Muscle of leg (tissue), 11 donors: Measurements from ENCODE around the gene TRDMT1. TPM values are rescaled to one million over a fixed set of nuclear protein-coding genes. Genes with fewer than 3 reads are reported as not detected.

ENCODE experiments used
- DNase-seq: peaks from one replicate; pipeline ENCODE4 v3.0.0; 2013
- H3K27ac ChIP-seq: one replicate; pipeline ENCODE4 v1.5.1; 2013; ENCODE audit warnings: mild to moderate bottlenecking, low read length, control low read depth
- H3K27me3 ChIP-seq: one replicate; pipeline ENCODE4 v1.6.1; 2013; ENCODE audit warnings: low read length; ENCODE audit not compliant: control insufficient read depth, insufficient read depth
- H3K36me3 ChIP-seq: one replicate; pipeline ENCODE4 v1.6.1; 2013; ENCODE audit warnings: low read length; ENCODE audit not compliant: control insufficient read depth, insufficient read depth
- H3K4me1 ChIP-seq: one replicate; pipeline ENCODE4 v1.6.1; 2013; ENCODE audit warnings: low read length; ENCODE audit not compliant: control insufficient read depth, insufficient read depth
- H3K4me3 ChIP-seq: one replicate; pipeline ENCODE4 v1.5.1; 2013; ENCODE audit warnings: low read length, control low read depth
- H3K9me3 ChIP-seq: replicated peaks from 2 replicates; pipeline ENCODE4 v1.6.1; 2013; ENCODE audit warnings: low read depth, low read length; ENCODE audit not compliant: control insufficient read depth
- WGBS: methylation state at CpG from one replicate; pipeline ENCODE4 v1.1.5; 2013; ENCODE audit warnings: missing lambda C conversion rate; ENCODE audit not compliant: insufficient coverage; 5-methylcytosine and 5-hydroxymethylcytosine counted together
- polyA plus RNA-seq, 8 donors: library from polyadenylated mRNA; unstranded; fragments of 120-200 nt; gene quantifications; one replicate each; pipeline versions ENCODE4 v1.2.1 to v1.2.3, GENCODE V29; 2013; ENCODE audit warnings: inconsistent platforms in 1 of 8, low replicate concordance in 1 of 8; ENCODE audit not compliant: insufficient read length in 8 of 8, insufficient read depth in 1 of 8
- total RNA-seq: library from RNA; stranded (reverse); fragments of 120-200 nt; gene quantifications from one replicate; pipeline ENCODE4 v1.2.4, GENCODE V29; 2013

The TRDMT1 gene
- total and polyA plus RNA-seq, 9 donors, result 4.7 to 11.5 (median 7.1) TPM

DNA sequence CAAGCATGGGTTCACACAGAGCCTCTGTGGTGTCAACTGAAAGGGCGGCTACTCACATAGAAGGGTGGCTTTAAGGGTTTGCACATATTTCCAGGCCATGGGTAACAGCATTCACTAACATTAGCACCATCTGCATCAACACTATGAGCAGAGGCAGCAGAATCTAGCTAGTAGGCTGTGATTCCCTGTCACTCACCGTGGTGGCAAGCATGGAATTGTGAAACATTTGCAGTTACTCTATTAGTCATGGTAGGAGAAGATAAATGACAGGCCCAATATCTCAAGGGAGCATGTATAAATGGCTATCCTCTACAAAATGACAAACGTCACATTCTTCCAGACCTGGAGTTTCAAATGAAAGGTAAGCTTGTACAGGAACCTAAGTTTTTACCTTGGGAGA is 39.7 kb downstream of the TRDMT1 start:
- Histone ChIP-seq H3K9me3 (no peaks in the 10 kb centered on the region), H3K36me3 (no peaks in the 10 kb centered on the region), H3K27ac (no peak overlapping the region), H3K4me1 (no peaks in the 10 kb centered on the region), H3K4me3 (no peak overlapping the region), H3K27me3 (no peaks in the 10 kb centered on the region)
- no CpG with 5 or more reads among the region's 3 CpGs for WGBS
- DNase-seq, result no peak

DNA sequence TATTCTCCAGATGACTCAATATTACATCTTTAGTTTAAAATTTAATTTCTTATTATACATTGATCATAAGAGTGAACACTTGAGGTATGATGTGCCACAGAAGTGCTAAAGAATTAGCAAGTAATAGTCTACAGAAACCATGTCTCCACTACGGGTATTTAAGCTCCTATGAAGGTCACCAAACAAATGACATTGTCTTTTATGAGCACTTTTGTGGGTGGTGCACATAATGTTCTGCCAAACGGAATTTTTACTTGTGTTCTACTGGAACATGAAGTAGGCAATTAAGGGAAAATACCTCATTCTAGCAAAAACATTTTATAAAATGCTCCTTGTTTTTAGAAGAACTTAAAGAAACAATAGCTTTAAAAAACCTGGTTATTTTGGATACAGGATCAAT is 44.4 kb downstream of the TRDMT1 start:
- Histone ChIP-seq H3K36me3 (no peaks in the 10 kb centered on the region), H3K27ac (no peak overlapping the region), H3K9me3 (no peaks in the 10 kb centered on the region), H3K4me3 (no peak overlapping the region), H3K27me3 (no peaks in the 10 kb centered on the region), H3K4me1 (peaks cover 3% of the 10 kb centered on the region)
- DNase-seq, result no peak
- no CpG with 5 or more reads among the region's 2 CpGs for WGBS

DNA sequence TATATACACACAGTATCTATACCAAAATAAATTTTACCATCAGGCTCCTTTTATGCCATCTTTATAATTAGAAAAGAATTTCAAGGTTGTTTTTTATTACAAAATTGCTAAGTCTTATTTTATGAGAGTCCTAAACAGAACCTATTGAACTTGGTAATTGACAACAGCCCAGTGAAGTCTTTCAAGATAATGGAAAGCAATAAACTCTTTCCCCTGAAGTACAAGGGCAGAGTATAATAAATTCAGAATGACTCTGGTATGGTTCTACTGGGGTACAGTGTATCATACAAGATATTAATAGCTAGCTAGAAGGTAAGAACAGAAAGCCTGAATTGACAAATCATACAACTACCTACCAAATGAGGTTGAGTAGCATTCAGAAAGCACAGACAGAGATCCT is 45.6 kb downstream of the TRDMT1 start:
- Histone ChIP-seq H3K36me3 (no peaks in the 10 kb centered on the region), H3K4me1 (peaks cover 3% of the 10 kb centered on the region), H3K9me3 (no peaks in the 10 kb centered on the region), H3K4me3 (no peak overlapping the region), H3K27ac (no peak overlapping the region), H3K27me3 (no peaks in the 10 kb centered on the region)
- no peak for DNase-seq

DNA sequence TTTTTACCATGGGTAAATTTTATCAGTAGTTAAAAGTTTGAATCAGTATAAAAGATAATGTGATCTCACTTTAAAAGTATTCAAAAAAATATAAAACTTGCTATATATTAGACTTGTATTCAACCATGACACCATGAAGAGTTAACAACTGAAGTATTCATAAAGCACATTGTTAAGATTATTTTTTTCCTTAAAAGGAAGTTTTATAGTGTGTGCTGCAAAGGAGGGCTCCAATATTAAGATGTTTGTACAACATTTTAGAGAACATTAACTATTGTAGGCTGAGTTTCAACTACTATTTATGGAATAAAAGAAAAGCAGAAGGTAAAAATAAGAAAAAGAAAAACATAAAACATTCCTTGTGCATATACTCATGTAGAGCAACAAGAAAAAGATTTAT is 47.4 kb downstream of the TRDMT1 start:
- no peaks in the 10 kb centered on the region for H3K27me3 ChIP-seq
- H3K27ac ChIP-seq, result no peak overlapping the region
- DNase-seq, result no peak
- H3K9me3 ChIP-seq, result no peaks in the 10 kb centered on the region
- peaks cover 3% of the 10 kb centered on the region for H3K4me1 ChIP-seq
- H3K36me3 ChIP-seq, result no peaks in the 10 kb centered on the region
- H3K4me3 ChIP-seq, result no peak overlapping the region

DNA sequence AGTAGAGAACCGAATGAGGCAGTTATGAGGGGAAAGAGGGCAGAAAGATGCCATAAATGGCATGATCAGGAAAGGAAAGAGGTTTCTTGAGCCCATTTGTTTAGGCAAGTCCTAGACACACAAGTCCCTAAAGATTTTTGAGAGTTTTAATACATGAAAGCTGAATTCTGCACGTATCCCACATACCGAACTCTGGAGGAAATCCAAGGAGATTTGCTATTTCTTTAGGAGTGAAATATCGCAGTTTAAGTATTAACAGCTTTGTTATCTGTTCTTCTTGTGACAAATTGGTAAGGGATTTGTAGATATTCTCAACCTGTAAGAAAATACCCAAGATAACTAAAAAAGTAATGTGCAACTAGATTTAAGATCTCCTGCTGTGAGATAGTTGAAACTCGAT is 48.2 kb downstream of the TRDMT1 start:
- no peak for DNase-seq
- Histone ChIP-seq H3K9me3 (no peaks in the 10 kb centered on the region), H3K36me3 (no peaks in the 10 kb centered on the region), H3K4me1 (peaks cover 3% of the 10 kb centered on the region), H3K27ac (no peak overlapping the region), H3K27me3 (no peaks in the 10 kb centered on the region), H3K4me3 (no peak overlapping the region)
- 50% methylated on average over 1 of the region's 5 CpGs for WGBS

DNA sequence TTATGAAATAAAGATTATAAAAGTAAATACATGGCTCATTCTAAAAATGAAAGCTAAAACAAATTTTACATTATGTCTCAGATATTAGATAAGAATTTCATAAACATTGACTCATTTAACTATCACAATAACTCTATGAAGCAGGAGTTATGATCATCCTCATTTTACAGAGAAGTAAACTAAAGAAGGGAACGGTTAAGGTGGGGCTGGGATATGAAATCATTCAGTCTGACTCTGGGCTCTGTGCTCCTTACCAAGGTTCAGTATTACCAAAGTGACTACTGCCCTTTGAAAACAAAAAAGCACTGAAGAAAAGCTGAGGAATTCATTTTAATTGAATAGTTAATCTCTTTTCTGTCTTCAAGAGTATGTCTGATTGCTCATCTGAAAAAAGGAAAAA is 49.8 kb downstream of the TRDMT1 start:
- no peaks in the 10 kb centered on the region for H3K36me3 ChIP-seq
- H3K27ac ChIP-seq, result no peak overlapping the region
- H3K27me3 ChIP-seq, result no peaks in the 10 kb centered on the region
- no peak overlapping the region for H3K4me3 ChIP-seq
- WGBS, result no CpG with 5 or more reads among the region's 1 CpG
- no peak for DNase-seq
- no peaks in the 10 kb centered on the region for H3K9me3 ChIP-seq
- H3K4me1 ChIP-seq, result peaks cover 3% of the 10 kb centered on the region

DNA sequence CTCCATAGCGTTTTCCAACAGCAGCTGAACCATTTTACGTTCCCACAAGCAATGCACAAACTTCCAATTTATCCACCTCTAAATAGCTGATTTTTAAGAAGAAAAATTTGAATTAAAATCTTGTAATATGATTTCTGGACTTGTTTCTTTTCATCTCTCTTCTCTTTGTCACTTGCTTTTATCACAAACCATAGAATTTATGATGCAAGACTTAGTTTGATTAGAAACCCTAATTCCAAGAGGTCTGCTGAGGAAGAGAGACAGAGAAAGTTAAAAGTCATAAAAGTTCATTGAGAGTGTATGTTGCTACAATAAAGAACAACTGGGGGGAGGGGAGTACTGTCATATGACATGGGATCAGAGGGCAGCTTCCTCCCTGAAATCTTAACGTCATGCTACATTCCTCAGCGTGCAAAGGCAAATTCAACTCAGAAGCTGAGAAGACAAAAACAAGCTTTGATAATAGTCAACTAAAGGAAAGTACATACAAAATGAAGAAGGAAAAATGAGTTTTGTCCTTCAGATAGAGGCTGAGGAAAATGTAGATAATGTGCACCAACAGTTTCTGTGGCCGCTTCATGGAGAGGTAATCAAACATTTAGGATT is 53.5 kb downstream of the TRDMT1 start:
- peaks cover 3% of the 10 kb centered on the region for H3K4me1 ChIP-seq
- no peaks in the 10 kb centered on the region for H3K36me3 ChIP-seq
- H3K9me3 ChIP-seq, result no peaks in the 10 kb centered on the region
- peak; percentile 44 for DNase-seq
- no peak overlapping the region for H3K27ac ChIP-seq
- WGBS, result no CpG with 5 or more reads among the region's 5 CpGs
- H3K27me3 ChIP-seq, result no peaks in the 10 kb centered on the region
- H3K4me3 ChIP-seq, result no peak overlapping the region

DNA sequence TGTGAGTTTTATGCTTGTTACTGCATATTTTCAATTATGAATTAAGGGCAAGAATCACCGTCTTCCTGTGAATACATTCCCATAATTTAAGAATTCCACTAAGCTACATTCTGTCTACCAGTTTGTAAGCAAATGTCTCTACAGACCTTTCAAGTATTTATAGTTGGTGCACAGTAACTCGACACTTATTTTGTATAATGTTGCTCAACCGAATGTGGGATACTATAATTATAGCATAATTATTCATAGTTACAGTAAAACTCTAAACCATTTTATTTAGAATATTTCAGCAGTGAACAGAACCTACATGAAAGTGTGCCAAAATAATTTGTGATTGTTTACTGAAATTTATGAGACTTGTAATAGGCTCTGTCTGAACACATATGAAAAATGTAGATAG is 54.6 kb downstream of the TRDMT1 start:
- Histone ChIP-seq H3K27me3 (no peaks in the 10 kb centered on the region), H3K9me3 (no peaks in the 10 kb centered on the region), H3K27ac (no peak overlapping the region), H3K36me3 (no peaks in the 10 kb centered on the region), H3K4me1 (no peaks in the 10 kb centered on the region), H3K4me3 (no peak overlapping the region)
- no CpG with 5 or more reads among the region's 3 CpGs for WGBS
- no peak for DNase-seq

DNA sequence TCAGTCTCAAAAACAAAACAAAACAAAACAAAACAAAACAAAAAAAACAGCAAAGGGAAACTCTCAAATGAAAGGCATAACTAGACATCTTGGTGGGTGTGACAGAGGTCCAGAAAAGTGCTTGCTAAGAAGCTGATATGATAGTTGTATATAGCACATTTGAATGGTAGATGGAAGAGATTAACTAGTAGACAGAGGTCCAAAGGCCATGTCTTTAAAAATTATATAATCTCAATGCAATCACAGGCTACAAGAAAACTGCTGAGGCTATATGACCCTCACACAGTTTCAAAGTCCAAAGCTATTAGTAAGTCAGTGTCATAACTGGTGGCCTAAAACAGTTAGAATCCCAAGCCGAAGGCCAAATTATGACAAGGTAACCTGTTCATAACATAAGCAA is 56.2 kb downstream of the TRDMT1 start:
- H3K9me3 ChIP-seq, result no peaks in the 10 kb centered on the region
- no peaks in the 10 kb centered on the region for H3K27me3 ChIP-seq
- H3K4me3 ChIP-seq, result no peak overlapping the region
- no peak overlapping the region for H3K27ac ChIP-seq
- no peak for DNase-seq
- no CpG with 5 or more reads among the region's 1 CpG for WGBS
- no peaks in the 10 kb centered on the region for H3K4me1 ChIP-seq
- H3K36me3 ChIP-seq, result no peaks in the 10 kb centered on the region

DNA sequence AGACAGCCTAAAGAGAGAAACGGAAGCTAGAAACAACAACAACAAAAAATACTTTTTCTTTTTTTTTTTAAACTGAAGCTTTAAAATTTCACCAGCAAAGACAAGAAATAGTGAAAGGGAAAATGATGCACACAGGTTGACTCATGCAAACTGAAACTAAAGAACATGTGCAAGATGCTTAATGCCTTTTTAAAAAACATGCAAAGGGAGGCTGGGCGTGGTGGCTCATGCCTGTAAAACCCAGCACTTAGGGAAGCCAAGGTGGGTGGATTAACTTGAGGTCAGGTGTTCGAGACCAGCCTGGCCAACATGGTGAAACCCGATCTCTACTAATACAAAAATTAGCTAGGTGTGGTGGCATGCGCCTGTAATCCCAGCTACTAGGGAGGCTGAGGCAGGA is 56.7 kb downstream of the TRDMT1 start:
- no peaks in the 10 kb centered on the region for H3K4me1 ChIP-seq
- no peaks in the 10 kb centered on the region for H3K9me3 ChIP-seq
- no peaks in the 10 kb centered on the region for H3K27me3 ChIP-seq
- no peaks in the 10 kb centered on the region for H3K36me3 ChIP-seq
- no peak for DNase-seq
- no peak overlapping the region for H3K4me3 ChIP-seq
- H3K27ac ChIP-seq, result no peak overlapping the region
- 100% methylated on average over 1 of the region's 5 CpGs for WGBS

DNA sequence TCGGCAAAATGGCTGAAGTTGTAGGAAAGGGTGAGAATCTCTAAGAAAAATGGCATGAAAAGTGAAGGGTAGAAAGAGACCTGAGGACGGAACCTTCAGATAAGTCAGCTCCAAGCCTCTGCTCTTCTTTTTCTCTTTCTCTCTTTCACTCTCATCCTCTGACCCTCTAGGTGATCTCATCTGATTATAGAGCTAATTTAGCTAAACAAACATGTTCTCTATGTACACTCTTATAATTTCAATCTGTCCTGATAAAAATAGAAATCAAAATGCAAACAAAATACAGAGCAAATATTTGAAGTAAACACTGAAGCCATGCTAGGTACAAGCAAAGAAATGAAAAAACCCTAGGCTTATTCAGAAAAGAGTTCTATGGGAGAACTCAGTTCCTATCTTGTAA is 57.4 kb downstream of the TRDMT1 start:
- Histone ChIP-seq H3K4me1 (no peaks in the 10 kb centered on the region), H3K36me3 (no peaks in the 10 kb centered on the region), H3K27me3 (no peaks in the 10 kb centered on the region), H3K9me3 (no peaks in the 10 kb centered on the region), H3K27ac (no peak overlapping the region), H3K4me3 (no peak overlapping the region)
- no peak for DNase-seq
- 100% methylated on average over 1 of the region's 2 CpGs for WGBS
